K562 (cell line): ENCODE results near the gene RANBP3. TPM values are rescaled to one million over a fixed set of nuclear protein-coding genes. Genes with fewer than 3 reads are reported as not detected.

ENCODE experiments used
- ATAC-seq: fragments of 200-7000 bp; cut with Tn5 transposase; 3 replicates; pipeline ENCODE4 v1.9.1; 2020; ENCODE audit warnings: moderate library complexity
- BruUV-seq: library from RNA; stranded (reverse); fragments of 400-500 nt; replicated peaks from 2 replicates; lab custom pipeline; 2021; lab: Mats Ljungman, UMichigan
- CTCF ChIA-PET: fragments of 300-600 bp; formaldehyde crosslinking; extraction: SDS; loops from one replicate; lab custom pipeline; 2021; ENCODE audit warnings: low intra/inter-chr PET ratio; lab: Yijun Ruan, JAX
- POLR2A ChIA-PET: fragments of 300-600, 350-650 bp; sonication (Branson Sonifier 250); formaldehyde crosslinking; extraction: SDS; loops from one replicate; lab custom pipeline; 2021; ENCODE audit warnings: antibody characterized with exemption, inconsistent platforms; lab: Yijun Ruan, JAX
- DNase-seq, 4 experiments: peaks; one replicate each; pipeline versions ENCODE4 v3.0.0 to v3.0.0-alpha.2; 2011 to 2018; ENCODE audit warnings: low spot score in 3 of 4, mixed read lengths in 3 of 4; ENCODE audit errors: extremely low read depth in 1 of 4
- FAIRE-seq: peaks from 2 replicates; lab custom pipeline; 2011; peaks lifted over from hg19 to GRCh38; lab: Jason Lieb, UNC
- H2AFZ ChIP-seq: 2 replicates; pipeline ENCODE4 v1.6.0; 2011; ENCODE audit warnings: low read depth, low read length, control low read depth, inconsistent platforms
- H3K27ac ChIP-seq: fragments of 200-600 bp; 3 replicates; pipeline ENCODE4 v1.8.0; 2011; ENCODE audit warnings: low read depth, mild to moderate bottlenecking, control low read depth, inconsistent platforms, low read length, moderate library complexity, mixed read lengths; ENCODE audit errors: extremely low read depth
- H3K27me3 ChIP-seq, 2 experiments: fragments of 300-600 bp in 1 of 2; 2 replicates in 1 of 2; 3 replicates in 1 of 2; pipeline versions ENCODE4 v1.6.0 to v1.8.0; 2011; ENCODE audit warnings: inconsistent platforms in 2 of 2, low read length in 2 of 2, mild to moderate bottlenecking in 1 of 2, mixed read lengths in 1 of 2, moderate library complexity in 1 of 2; ENCODE audit not compliant: control insufficient read depth in 2 of 2, insufficient read depth in 2 of 2
- H3K36me3 ChIP-seq: fragments of 300-600 bp; 3 replicates; pipeline ENCODE4 v1.8.0; 2011; ENCODE audit warnings: mild to moderate bottlenecking, low read length, inconsistent platforms; ENCODE audit not compliant: control insufficient read depth, insufficient read depth
- H3K4me1 ChIP-seq, 2 experiments: fragments of 200-600 bp in 1 of 2; replicated peaks in 1 of 2; 2 replicates in 1 of 2; 3 replicates in 1 of 2; pipeline versions ENCODE4 v1.5.1 to v1.8.0; 2011; ENCODE audit warnings: inconsistent platforms in 2 of 2, low read length in 2 of 2, mild to moderate bottlenecking in 1 of 2, mixed read lengths in 1 of 2, moderate library complexity in 1 of 2; ENCODE audit not compliant: control insufficient read depth in 2 of 2, insufficient read depth in 2 of 2
- H3K4me2 ChIP-seq: 2 replicates; pipeline ENCODE4 v1.6.1; 2011; ENCODE audit warnings: low read length, control low read depth, inconsistent platforms, mixed read lengths; ENCODE audit not compliant: insufficient read depth
- H3K4me3 ChIP-seq: fragments of 200-600 bp; sonication (generic), shearing (Covaris generic); 2 replicates; pipeline ENCODE4 v1.5.1; 2016; ENCODE audit warnings: control low read depth, inconsistent platforms
- H3K79me2 ChIP-seq: fragments of 200-600 bp; 3 replicates; pipeline ENCODE4 v1.8.0; 2011; ENCODE audit warnings: low read length, inconsistent platforms; ENCODE audit not compliant: control insufficient read depth, insufficient read depth
- H3K9ac ChIP-seq, 2 experiments: 2 replicates each; pipeline versions ENCODE4 v1.6.0 to v1.6.1; 2011; ENCODE audit warnings: low read depth in 2 of 2, low read length in 2 of 2, control low read depth in 1 of 2, inconsistent platforms in 1 of 2, mild to moderate bottlenecking in 1 of 2, mixed read lengths in 1 of 2; ENCODE audit not compliant: insufficient read depth in 1 of 2
- H3K9me1 ChIP-seq: one replicate; pipeline ENCODE4 v1.6.0; 2011; ENCODE audit warnings: inconsistent platforms, mild to moderate bottlenecking, low read length, moderate library complexity; ENCODE audit not compliant: control insufficient read depth, insufficient read depth
- H3K9me3 ChIP-seq: replicated peaks from 2 replicates; pipeline ENCODE4 v1.5.1; 2011; ENCODE audit warnings: low read depth, low read length, inconsistent platforms; ENCODE audit not compliant: control insufficient read depth, insufficient read depth
- H4K20me1 ChIP-seq: replicated peaks from 2 replicates; pipeline ENCODE4 v1.6.1; 2011; ENCODE audit warnings: low read length, inconsistent platforms, mixed read lengths; ENCODE audit not compliant: control insufficient read depth, insufficient read depth
- POLR2G ChIP-seq: fragments of 200-400 bp; formaldehyde crosslinking; IDR thresholded peaks from 2 replicates; pipeline ENCODE4 v1.6.1; 2017; ENCODE audit warnings: low read depth, mild to moderate bottlenecking, antibody characterized with exemption, low read length, moderate library complexity
- RBM34 ChIP-seq: fragments of 200-400 bp; formaldehyde crosslinking; IDR thresholded peaks from 2 replicates; pipeline ENCODE4 v1.6.1; 2018; ENCODE audit warnings: low read length, borderline replicate concordance; ENCODE audit not compliant: insufficient read depth
- STAT5A ChIP-seq: IDR thresholded peaks from 2 replicates; pipeline ENCODE4 v1.6.1; 2012; ENCODE audit warnings: low read length, inconsistent platforms, borderline replicate concordance
- YY1 ChIP-seq, 3 experiments: IDR thresholded peaks; 2 replicates each; pipeline ENCODE4 v1.6.1; 2011; ENCODE audit warnings: low read length in 2 of 3, mild to moderate bottlenecking in 2 of 3, moderate library complexity in 2 of 3, borderline replicate concordance in 1 of 3, control low read depth in 1 of 3, low read depth in 1 of 3; ENCODE audit not compliant: insufficient read depth in 3 of 3, insufficient replicate concordance in 2 of 3, control insufficient read depth in 1 of 3, insufficient read length in 1 of 3; ENCODE audit errors: extremely low read depth in 1 of 3
- WGBS: fragments of 100-300 bp; shearing (Covaris generic); methylation state at CpG from one replicate; pipeline ENCODE4 v1.1.6; 2016; ENCODE audit warnings: low coverage, mixed read lengths; ENCODE audit not compliant: insufficient coverage; ENCODE audit errors: missing lambda C conversion rate; 5-methylcytosine and 5-hydroxymethylcytosine counted together
- in situ Hi-C: fragments of 300-500 bp; cut with MboI; formaldehyde crosslinking; loops from 4 replicates; pipeline ENCODE4 v1.15.0; 2018; ENCODE audit warnings: inconsistent platforms, mixed read lengths
- intact Hi-C: fragments of 100-400 bp; cut with micrococcal nuclease; formaldehyde crosslinking; loops from 2 replicates; pipeline ENCODE4 v1.14.2; 2022
- polyA plus RNA-seq, 8 experiments: library from polyadenylated mRNA; depleted of rRNA in 4 of 8; stranded (reverse) in 5 of 8; unstranded in 3 of 8; fragments of >200 nt; fragmentation: Nextera tagmentation in 2 of 8; fragmentation: Illumina TruSeq in 1 of 8; extraction: Ambion mirVana in 2 of 8; extraction: Trizol in 1 of 8; gene quantifications; 2 replicates each; pipeline versions ENCODE4 v1.2.1 to v1.2.3, GENCODE V29; 2011 to 2014; ENCODE audit warnings: inconsistent platforms in 1 of 8, missing spikeins in 1 of 8
- total RNA-seq, 7 experiments: library from RNA; depleted of rRNA in 6 of 7; stranded (reverse); fragments of >200 nt in 6 of 7; fragmentation: Illumina TruSeq in 2 of 7; extraction: Trizol in 2 of 7; gene quantifications; 2 replicates each; pipeline versions ENCODE4 v1.2.1 to v1.2.3, GENCODE V29; 2011 to 2021; ENCODE audit warnings: low replicate concordance in 1 of 7

The RANBP3 gene
- total and polyA plus RNA-seq, 9 of the 15 experiments (the other 6 are each of a cell fraction or from before 2014, with no cell fraction given) = 0.90 to 95.1 (median 63.2) TPM

DNA sequence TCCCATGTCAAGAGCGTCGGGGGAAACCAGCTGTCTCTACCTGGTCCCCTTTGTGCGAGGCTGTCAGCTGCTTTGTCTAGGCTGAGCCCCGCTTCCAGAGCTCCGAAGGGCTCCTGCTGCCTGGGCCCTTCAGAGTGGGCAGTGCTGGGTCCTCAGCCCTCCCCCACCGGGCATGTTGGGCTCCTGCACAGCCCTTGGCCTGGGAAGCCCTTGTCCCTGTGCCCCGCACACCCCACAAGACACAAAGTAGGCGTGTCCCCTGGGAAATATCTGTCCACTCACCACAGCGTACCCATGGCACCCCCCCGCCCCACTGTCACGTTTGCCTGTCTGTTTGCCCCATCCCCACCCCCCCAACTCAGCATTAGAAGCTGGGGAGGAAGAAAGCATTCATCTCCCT, 39.6 kb upstream of the RANBP3 start:
- WGBS = 48% methylated on average over 9 of the region's 11 CpGs
- Histone ChIP-seq H3K9me1 (no peaks in the 10 kb centered on the region), H4K20me1 (peaks cover 4% of the 10 kb centered on the region), H3K9ac (peak overlapping the region in 1 of 2 experiments; percentile 61; a peak in 1 of 4 replicates), H3K4me2 (no peak overlapping the region), H2AFZ (no peak overlapping the region), H3K9me3 (no peaks in the 10 kb centered on the region), H3K27me3 (no peaks in the 10 kb centered on the region), H3K27ac (no peak overlapping the region), H3K4me1 (peaks cover 0 to 18% of the 10 kb centered on the region in 2 experiments; a peak in 2 of 5 replicates), H3K79me2 (no peaks in the 10 kb centered on the region), H3K4me3 (no peak overlapping the region), H3K36me3 (no peaks in the 10 kb centered on the region)
- no TSS peak for BruUV-seq
- CTCF ChIA-PET = no interaction called here
- ATAC-seq (no peak), DNase-seq (no peak), FAIRE-seq (no peak)
- in situ Hi-C loops = no loop called here
- POLR2A ChIA-PET = interaction anchor here (0.8 to 1.8 kb wide), 2 partner anchors 15 to 27 kb away, joined by 3 to 4 read pairs; no protein-coding TSS in a partner anchor
- TF ChIP-seq YY1 (IDR thresholded peaks at IDR 0.05; ENCODE audit: borderline replicate concordance in 1 of 3, control insufficient read depth in 1 of 3, extremely low read depth in 1 of 3, insufficient read depth in 3 of 3, insufficient read length in 1 of 3, insufficient replicate concordance in 2 of 3, low read depth in 1 of 3, low read length in 2 of 3) = no peak
- TF ChIP-seq POLR2G = peak; percentile 49
- intact Hi-C loops = no loop called here

DNA sequence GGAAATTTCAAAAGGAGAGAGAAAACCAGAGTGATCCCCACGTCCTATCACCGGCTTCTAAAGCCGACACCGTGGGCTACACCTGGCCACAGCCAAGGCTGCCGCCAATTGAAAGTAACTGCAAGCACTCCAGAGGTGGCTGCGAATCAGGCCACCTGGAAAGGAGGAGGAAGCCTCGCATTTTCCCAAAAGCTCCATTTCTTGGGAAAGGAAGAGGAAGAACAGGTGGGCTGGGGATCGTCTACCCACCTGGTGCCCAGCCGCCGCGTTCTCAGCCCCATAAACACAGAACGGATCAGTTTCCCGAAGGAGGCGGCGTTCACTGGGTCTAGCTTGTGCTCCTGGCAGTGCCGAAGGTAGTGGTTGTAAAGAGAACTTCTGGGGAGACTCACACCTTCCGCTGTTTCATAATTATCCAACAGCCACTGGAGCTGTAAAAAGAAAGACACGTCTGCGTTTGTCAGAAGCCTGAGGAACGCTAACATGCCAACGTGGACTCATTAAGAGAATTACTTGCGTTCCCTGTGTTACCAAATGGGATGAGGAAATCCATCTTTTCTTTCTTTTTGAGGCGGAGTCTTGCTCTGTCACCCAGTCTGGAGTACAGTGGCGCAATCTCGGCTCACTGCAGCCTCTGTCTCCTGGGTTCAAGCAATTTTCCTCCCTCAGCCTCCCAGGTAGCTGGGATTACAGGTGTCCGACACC, 38.1 kb upstream of the RANBP3 start:
- Histone ChIP-seq H3K27me3 (no peaks in the 10 kb centered on the region), H3K9me3 (no peaks in the 10 kb centered on the region), H2AFZ (no peak overlapping the region), H3K36me3 (no peaks in the 10 kb centered on the region), H4K20me1 (no peaks in the 10 kb centered on the region; the same call in 1 of the 2 replicates), H3K79me2 (no peaks in the 10 kb centered on the region), H3K27ac (no peak overlapping the region), H3K4me1 (peaks cover 0 to 10% of the 10 kb centered on the region in 2 experiments; a peak in 2 of 5 replicates), H3K4me2 (no peak overlapping the region), H3K4me3 (no peak overlapping the region), H3K9ac (no peak overlapping the region), H3K9me1 (no peaks in the 10 kb centered on the region)
- in situ Hi-C loops (no loop called here), intact Hi-C loops (no loop called here)
- ChIA-PET POLR2A (interaction anchor here (0.6 kb wide), 1 partner anchor 1501 kb away, joined by 3 read pairs; no protein-coding TSS in a partner anchor), CTCF (no interaction called here)
- DNase-seq (no peak), ATAC-seq (no peak), FAIRE-seq (no peak)
- 84% methylated on average over 23 of the region's 26 CpGs for WGBS
- no TSS peak for BruUV-seq
- TF ChIP-seq POLR2G (no peak), STAT5A (no peak), RBM34 (no peak)
